ENCODE results near the gene PAQR3. TPM values are rescaled to one million over a fixed set of nuclear protein-coding genes. Genes with fewer than 3 reads are reported as not detected.
A peak's percentile ranks its signal among the peaks of the same experiment; 100 is the strongest.

Gene PAQR3
- total and polyA plus RNA-seq, 2 of the 8 experiments (the other 6 are each of a cell fraction or from before 2014, with no cell fraction given) = 28.9 to 35.2 TPM

DNA sequence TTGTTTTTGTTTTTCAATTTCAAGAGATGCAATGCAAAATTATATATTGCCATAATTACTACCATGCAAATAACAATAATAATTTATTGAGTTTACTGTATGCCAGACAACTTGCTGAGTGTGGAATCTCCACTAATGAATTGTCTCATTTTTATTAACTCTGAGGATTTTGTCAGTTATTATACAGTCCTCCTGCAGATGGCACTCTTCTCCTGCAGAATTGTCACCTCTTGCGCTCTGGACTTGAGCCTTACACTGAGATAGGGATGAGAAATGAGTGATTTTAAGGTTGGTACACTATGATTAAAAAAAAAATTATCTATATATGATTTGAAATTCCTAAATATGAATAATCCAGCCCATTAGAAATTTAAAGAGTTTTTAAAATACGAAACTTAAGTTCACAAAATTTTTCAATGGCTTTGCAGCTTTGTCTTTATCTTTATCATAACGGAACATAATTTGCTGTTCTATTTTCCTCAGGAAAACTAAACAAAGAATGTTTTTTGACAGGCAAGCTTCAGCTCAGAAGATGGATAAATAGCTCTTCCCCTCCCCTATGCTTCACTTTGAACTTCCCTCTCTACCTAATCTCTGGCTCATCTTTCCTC lies 12.7 kb upstream of the PAQR3 start:
- ChIA-PET POLR2A (ENCODE audit: partially characterized antibody) (no interaction called here), CTCF (ENCODE audit: partially characterized antibody) (interaction anchor here (0.6 to 2.8 kb wide), 35 partner anchors 9 to 1384 kb away, joined by 3 to 20 read pairs (median 4); partner anchors contain the start of genes CFAP299 and PAQR3)
- 62% methylated on average over 3 of the region's 3 CpGs; no CpG with 5 or more reads in 1 of the 2 experiments for WGBS, 2 experiments (ENCODE audit: extremely low coverage in 1 of 2, insufficient coverage in 1 of 2, insufficient read length in 1 of 2, insufficient replicate concordance in 2 of 2, low coverage in 1 of 2, low lambda C conversion rate in 2 of 2, missing lambda C conversion rate in 1 of 2)
- Histone ChIP-seq H3K79me1 (ENCODE audit: low read depth, low read length) (no peaks in the 10 kb centered on the region), H4K91ac (replicated peaks; ENCODE audit: insufficient read length, low read length) (no peak overlapping the region), H4K20me1 (replicated peaks in 1 of 2; ENCODE audit: control insufficient read depth in 1 of 2, insufficient read depth in 2 of 2, low read length in 2 of 2) (no peaks in the 10 kb centered on the region), H3K79me2 (ENCODE audit: control insufficient read depth in 1 of 2, insufficient read depth in 2 of 2, low read length in 2 of 2) (no peaks in the 10 kb centered on the region), H3K36me3 (ENCODE audit: control insufficient read depth in 2 of 4, insufficient read depth in 4 of 4, low read length in 3 of 4) (no peaks in the 10 kb centered on the region), H3K27ac (ENCODE audit: low read depth, low read length) (no peak overlapping the region), H4K8ac (ENCODE audit: extremely low read depth, insufficient read depth, low read length) (no peak overlapping the region), H2BK5ac (ENCODE audit: low read depth, low read length) (no peak overlapping the region), H3K9me3 (ENCODE audit: insufficient read depth in 2 of 2, low read depth in 1 of 2, low read length in 1 of 2) (no peaks in the 10 kb centered on the region), H4K5ac (ENCODE audit: insufficient read length, low read depth, low read length) (no peak overlapping the region), H3K4me1 (replicated peaks in 1 of 4; ENCODE audit: control insufficient read depth in 3 of 4, insufficient read depth in 4 of 4, low read length in 3 of 4) (no peaks in the 10 kb centered on the region), H3K56ac (replicated peaks; ENCODE audit: insufficient read length, low read depth, low read length) (no peak overlapping the region), H3K4ac (replicated peaks; ENCODE audit: insufficient read length, low read depth, low read length) (no peak overlapping the region), H3K9ac (replicated peaks in 1 of 4; ENCODE audit: extremely low read depth in 1 of 4, low read depth in 3 of 4, low read length in 3 of 4) (no peak overlapping the region), H2AK5ac (ENCODE audit: low read depth, low read length) (no peak overlapping the region), H2BK12ac (ENCODE audit: low read depth, low read length) (no peak overlapping the region), H3K23me2 (ENCODE audit: low read depth, low read length) (no peaks in the 10 kb centered on the region), H3K18ac (ENCODE audit: extremely low read depth, low read length) (no peak overlapping the region), H2BK20ac (ENCODE audit: low read length) (no peak overlapping the region), H2BK15ac (ENCODE audit: low read length) (no peak overlapping the region), H2AFZ (ENCODE audit: low read length) (no peak overlapping the region), H3K14ac (ENCODE audit: insufficient read length) (no peak overlapping the region), H2BK120ac (replicated peaks; ENCODE audit: low read depth, low read length) (no peak overlapping the region), H3K27me3 (replicated peaks in 1 of 4; ENCODE audit: control insufficient read depth in 3 of 4, extremely low read depth in 1 of 4, insufficient read depth in 3 of 4, low read length in 3 of 4) (no peaks in the 10 kb centered on the region), H3K23ac (ENCODE audit: insufficient read length) (no peak overlapping the region), H3K4me3 (ENCODE audit: extremely low read depth in 1 of 4, insufficient read depth in 2 of 4, low read depth in 3 of 4, low read length in 4 of 4) (no peak overlapping the region), H3K4me2 (ENCODE audit: insufficient read depth in 1 of 2, low read depth in 2 of 2, low read length in 2 of 2) (no peak overlapping the region)
- FAIRE-seq = peak; percentile 75
- TF ChIP-seq GTF2F1 (IDR thresholded peaks at IDR 0.05; ENCODE audit: borderline replicate concordance, low read depth, low read length) (no peak), BRCA1 (IDR thresholded peaks at IDR 0.05; ENCODE audit: low read depth, low read length) (no peak), RAD21 (IDR thresholded peaks at IDR 0.05 in 1 of 2, conservative IDR thresholded peaks at IDR 0.05 in 1 of 2; ENCODE audit: low read depth in 2 of 2, low read length in 2 of 2) (peak; percentile 88 to 89)
- TF ChIP-seq, protein P1, sequence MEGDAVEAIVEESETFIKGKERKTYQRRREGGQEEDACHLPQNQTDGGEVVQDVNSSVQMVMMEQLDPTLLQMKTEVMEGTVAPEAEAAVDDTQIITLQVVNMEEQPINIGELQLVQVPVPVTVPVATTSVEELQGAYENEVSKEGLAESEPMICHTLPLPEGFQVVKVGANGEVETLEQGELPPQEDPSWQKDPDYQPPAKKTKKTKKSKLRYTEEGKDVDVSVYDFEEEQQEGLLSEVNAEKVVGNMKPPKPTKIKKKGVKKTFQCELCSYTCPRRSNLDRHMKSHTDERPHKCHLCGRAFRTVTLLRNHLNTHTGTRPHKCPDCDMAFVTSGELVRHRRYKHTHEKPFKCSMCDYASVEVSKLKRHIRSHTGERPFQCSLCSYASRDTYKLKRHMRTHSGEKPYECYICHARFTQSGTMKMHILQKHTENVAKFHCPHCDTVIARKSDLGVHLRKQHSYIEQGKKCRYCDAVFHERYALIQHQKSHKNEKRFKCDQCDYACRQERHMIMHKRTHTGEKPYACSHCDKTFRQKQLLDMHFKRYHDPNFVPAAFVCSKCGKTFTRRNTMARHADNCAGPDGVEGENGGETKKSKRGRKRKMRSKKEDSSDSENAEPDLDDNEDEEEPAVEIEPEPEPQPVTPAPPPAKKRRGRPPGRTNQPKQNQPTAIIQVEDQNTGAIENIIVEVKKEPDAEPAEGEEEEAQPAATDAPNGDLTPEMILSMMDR (IDR thresholded peaks at IDR 0.05; ENCODE audit: control extremely low read depth in 1 of 3, insufficient read depth in 1 of 3, low read depth in 1 of 3, low read length in 3 of 3) = peak in 2 of 3 experiments; percentile 57 to 59; a peak in 3 of 4 replicates
- DNase-seq (ENCODE audit: low read depth in 1 of 2, low spot score in 2 of 2) = no peak

Data from H1 (cell line).